ENCODE data around the gene MCC.

Gene MCC

GRCh38 chr5:113373426-113373825 is 114.8 kb downstream of the MCC start:
- TF ChIP-seq ZNF274 (IDR thresholded peaks at IDR 0.05; ENCODE audit: low read depth, low read length): no peak
- TF ChIP-seq YY1 (IDR thresholded peaks at IDR 0.05; ENCODE audit: insufficient read depth, insufficient read length): no peak
- no peak for TF ChIP-seq SUZ12 (IDR thresholded peaks at IDR 0.05; ENCODE audit: extremely low read depth, insufficient read depth, insufficient read length)
- Histone ChIP-seq H3K4me1 (ENCODE audit: insufficient read depth, insufficient read length) (no peaks in the 10 kb centered on the region), H3K9me3 (ENCODE audit: insufficient read depth, low read length) (no peaks in the 10 kb centered on the region), H3K27me3 (ENCODE audit: insufficient read depth, insufficient read length) (no peaks in the 10 kb centered on the region), H3K36me3 (ENCODE audit: insufficient read depth, insufficient read length, low read length) (no peaks in the 10 kb centered on the region), H3K4me3 (ENCODE audit: insufficient read length, low read depth) (no peak overlapping the region), H3K9ac (ENCODE audit: insufficient read length, low read depth) (no peak overlapping the region)
- no peak for DNase-seq (ENCODE audit: low read depth, low spot score)

DNA sequence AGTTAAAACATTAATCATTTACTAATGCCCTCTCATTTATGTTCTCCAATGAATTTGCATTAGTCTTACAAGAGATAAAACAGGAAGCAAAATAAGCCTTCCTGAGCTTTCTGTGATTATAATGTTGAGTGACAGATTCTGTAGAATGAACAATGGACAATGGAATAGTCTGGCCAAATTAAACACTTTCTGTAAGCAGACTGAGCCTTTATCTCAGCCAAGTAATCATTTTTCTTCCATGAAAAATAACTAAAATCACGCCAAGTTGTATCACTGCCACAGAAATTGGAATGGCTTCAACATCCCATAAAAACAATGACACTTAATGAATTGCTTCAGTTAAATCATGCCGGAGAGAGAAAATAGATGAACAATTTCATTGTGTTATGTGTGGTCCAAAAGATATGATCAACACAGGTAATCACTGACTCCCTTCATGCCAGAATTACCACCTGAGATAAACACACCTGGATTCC is 116.5 kb downstream of the MCC start:
- no peak for DNase-seq (ENCODE audit: low read depth, low spot score)

DNA sequence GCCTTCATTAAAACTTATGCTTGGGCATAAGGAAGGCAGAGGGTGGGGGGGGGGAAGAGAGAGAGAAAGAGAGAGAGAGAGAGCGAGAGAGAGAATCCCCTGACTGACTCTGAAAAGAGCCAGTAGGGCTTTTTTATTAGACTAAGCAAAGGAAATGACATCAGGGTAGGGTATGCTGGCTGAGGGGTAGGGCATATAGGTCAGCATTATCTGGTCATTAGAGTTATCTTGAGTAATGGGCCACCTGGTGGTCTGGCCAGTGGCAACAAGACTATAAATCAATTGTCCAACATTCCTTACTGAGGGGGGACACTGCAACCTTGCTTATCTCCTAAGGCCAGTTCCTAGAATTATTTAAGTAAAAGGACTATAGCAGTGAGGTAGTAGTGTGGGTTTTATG is 120.7 kb downstream of the MCC start:
- Histone ChIP-seq H3K27me3 (ENCODE audit: insufficient read depth, insufficient read length) (no peaks in the 10 kb centered on the region), H3K9me3 (ENCODE audit: insufficient read depth, low read length) (peaks cover 17% of the 10 kb centered on the region; the same call in 1 of the 2 replicates), H3K4me3 (ENCODE audit: insufficient read length, low read depth) (no peak overlapping the region), H3K9ac (ENCODE audit: insufficient read length, low read depth) (no peak overlapping the region), H3K4me1 (ENCODE audit: insufficient read depth, insufficient read length) (no peaks in the 10 kb centered on the region), H3K36me3 (ENCODE audit: insufficient read depth, insufficient read length, low read length) (no peaks in the 10 kb centered on the region)
- no peak for DNase-seq (ENCODE audit: low read depth, low spot score)
- no peak for TF ChIP-seq YY1 (IDR thresholded peaks at IDR 0.05; ENCODE audit: insufficient read depth, insufficient read length)
- no peak for TF ChIP-seq SUZ12 (IDR thresholded peaks at IDR 0.05; ENCODE audit: extremely low read depth, insufficient read depth, insufficient read length)
- no peak for TF ChIP-seq ZNF274 (IDR thresholded peaks at IDR 0.05; ENCODE audit: low read depth, low read length)

More for the DNA sequence above, 116.5 kb downstream of the MCC start:
- Histone ChIP-seq H3K4me3 (ENCODE audit: insufficient read length, low read depth) (no peak overlapping the region), H3K27me3 (ENCODE audit: insufficient read depth, insufficient read length) (no peaks in the 10 kb centered on the region), H3K9me3 (ENCODE audit: insufficient read depth, low read length) (no peaks in the 10 kb centered on the region), H3K9ac (ENCODE audit: insufficient read length, low read depth) (no peak overlapping the region), H3K36me3 (ENCODE audit: insufficient read depth, insufficient read length, low read length) (no peaks in the 10 kb centered on the region), H3K4me1 (ENCODE audit: insufficient read depth, insufficient read length) (no peaks in the 10 kb centered on the region)
- TF ChIP-seq SUZ12 (IDR thresholded peaks at IDR 0.05; ENCODE audit: extremely low read depth, insufficient read depth, insufficient read length) (no peak), YY1 (IDR thresholded peaks at IDR 0.05; ENCODE audit: insufficient read depth, insufficient read length) (no peak), ZNF274 (IDR thresholded peaks at IDR 0.05; ENCODE audit: low read depth, low read length) (no peak)

GRCh38 chr5:113364466-113364865 is 123.8 kb downstream of the MCC start:
- no peak for TF ChIP-seq SUZ12 (IDR thresholded peaks at IDR 0.05; ENCODE audit: extremely low read depth, insufficient read depth, insufficient read length)
- no peak for TF ChIP-seq YY1 (IDR thresholded peaks at IDR 0.05; ENCODE audit: insufficient read depth, insufficient read length)
- TF ChIP-seq ZNF274 (IDR thresholded peaks at IDR 0.05; ENCODE audit: low read depth, low read length): no peak
- H3K4me1 ChIP-seq (ENCODE audit: insufficient read depth, insufficient read length): no peaks in the 10 kb centered on the region

DNA sequence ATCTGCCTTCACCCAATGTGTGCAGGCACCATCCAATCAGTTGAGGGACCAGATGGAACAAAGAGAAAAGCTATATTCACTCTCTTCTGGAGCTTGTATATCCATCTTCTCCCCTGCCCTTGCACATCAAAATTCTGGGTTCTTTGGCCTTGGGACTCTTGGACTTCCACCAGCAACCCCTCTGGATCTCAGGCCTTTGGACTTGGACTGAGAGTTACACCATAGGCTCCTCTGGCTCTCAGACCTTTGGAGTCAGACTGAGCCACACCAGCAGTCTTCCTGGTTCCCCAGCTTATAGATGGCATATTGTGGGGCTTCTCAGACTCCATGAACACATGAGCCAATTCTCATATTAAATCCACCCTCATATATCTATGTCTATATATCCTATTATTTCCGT is 126.6 kb downstream of the MCC start:
- DNase-seq (ENCODE audit: low read depth, low spot score): no peak
- H3K27me3 ChIP-seq (ENCODE audit: insufficient read depth, insufficient read length): no peaks in the 10 kb centered on the region
- H3K36me3 ChIP-seq (ENCODE audit: insufficient read depth, insufficient read length, low read length): no peaks in the 10 kb centered on the region
- H3K9me3 ChIP-seq (ENCODE audit: insufficient read depth, low read length): peaks cover 17% of the 10 kb centered on the region; the same call in 1 of the 2 replicates
- no peak overlapping the region for H3K4me3 ChIP-seq (ENCODE audit: insufficient read length, low read depth)
- no peak for TF ChIP-seq SUZ12 (IDR thresholded peaks at IDR 0.05; ENCODE audit: extremely low read depth, insufficient read depth, insufficient read length)
- no peak overlapping the region for H3K9ac ChIP-seq (ENCODE audit: insufficient read length, low read depth)
- no peaks in the 10 kb centered on the region for H3K4me1 ChIP-seq (ENCODE audit: insufficient read depth, insufficient read length)

More at GRCh38 chr5:113364466-113364865, 123.8 kb downstream of the MCC start:
- H3K36me3 ChIP-seq (ENCODE audit: insufficient read depth, insufficient read length, low read length): no peaks in the 10 kb centered on the region
- no peak for DNase-seq (ENCODE audit: low read depth, low spot score)
- H3K27me3 ChIP-seq (ENCODE audit: insufficient read depth, insufficient read length): no peaks in the 10 kb centered on the region
- H3K9me3 ChIP-seq (ENCODE audit: insufficient read depth, low read length): peaks cover 17% of the 10 kb centered on the region; the same call in 1 of the 2 replicates
- no peak overlapping the region for H3K9ac ChIP-seq (ENCODE audit: insufficient read length, low read depth)
- H3K4me3 ChIP-seq (ENCODE audit: insufficient read length, low read depth): no peak overlapping the region

DNA sequence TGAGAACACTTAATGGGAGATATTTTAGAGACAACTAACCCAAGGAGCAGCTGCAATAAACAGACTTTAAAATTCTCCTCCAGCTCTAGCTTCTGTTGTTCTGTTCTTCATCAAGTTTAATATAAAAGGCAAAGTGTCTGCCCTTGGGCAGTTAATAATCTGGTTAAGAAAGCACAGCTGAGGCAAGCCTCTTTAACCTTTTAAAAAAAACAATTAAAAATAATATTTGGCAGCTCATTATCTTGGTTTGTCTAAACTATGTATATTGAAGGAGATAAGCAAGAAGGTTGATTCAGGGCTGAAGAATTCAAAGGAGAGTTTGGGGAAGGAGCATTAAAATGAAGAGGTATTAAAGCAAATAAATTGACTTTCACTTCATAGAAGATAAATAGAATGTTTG is 128.8 kb downstream of the MCC start:
- Histone ChIP-seq H3K9me3 (ENCODE audit: insufficient read depth, low read length) (peaks cover 9% of the 10 kb centered on the region; the same call in 1 of the 2 replicates), H3K27me3 (ENCODE audit: insufficient read depth, insufficient read length) (no peaks in the 10 kb centered on the region), H3K4me1 (ENCODE audit: insufficient read depth, insufficient read length) (no peaks in the 10 kb centered on the region), H3K9ac (ENCODE audit: insufficient read length, low read depth) (no peak overlapping the region), H3K4me3 (ENCODE audit: insufficient read length, low read depth) (no peak overlapping the region), H3K36me3 (ENCODE audit: insufficient read depth, insufficient read length, low read length) (no peaks in the 10 kb centered on the region)
- DNase-seq (ENCODE audit: low read depth, low spot score): no peak
- TF ChIP-seq SUZ12 (IDR thresholded peaks at IDR 0.05; ENCODE audit: extremely low read depth, insufficient read depth, insufficient read length): no peak
- no peak for TF ChIP-seq YY1 (IDR thresholded peaks at IDR 0.05; ENCODE audit: insufficient read depth, insufficient read length)
- TF ChIP-seq ZNF274 (IDR thresholded peaks at IDR 0.05; ENCODE audit: low read depth, low read length): no peak

DNA sequence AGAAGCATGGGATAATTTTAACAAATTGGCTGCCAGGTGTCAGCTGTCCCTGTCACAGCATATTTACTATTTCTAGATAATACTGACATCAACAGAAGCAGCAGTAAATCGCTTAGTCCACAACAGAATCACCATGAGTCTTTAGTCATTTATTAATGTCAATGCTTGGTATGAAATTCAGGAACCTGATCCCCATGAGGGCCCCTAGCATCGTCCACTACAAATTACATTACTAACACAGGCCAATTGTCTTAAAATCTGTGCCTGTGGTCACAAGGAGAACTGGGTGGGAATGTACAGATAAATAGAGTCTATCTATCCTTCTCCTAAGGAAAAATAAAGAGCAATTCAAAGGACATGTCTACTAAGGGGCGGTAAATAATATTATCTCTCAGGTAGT is 129.6 kb downstream of the MCC start:
- DNase-seq (ENCODE audit: low read depth, low spot score): no peak
- no peak overlapping the region for H3K9ac ChIP-seq (ENCODE audit: insufficient read length, low read depth)
- H3K27me3 ChIP-seq (ENCODE audit: insufficient read depth, insufficient read length): no peaks in the 10 kb centered on the region
- peaks cover 5% of the 10 kb centered on the region; the same call in 1 of the 2 replicates for H3K9me3 ChIP-seq (ENCODE audit: insufficient read depth, low read length)
- TF ChIP-seq YY1 (IDR thresholded peaks at IDR 0.05; ENCODE audit: insufficient read depth, insufficient read length): no peak
- no peak for TF ChIP-seq ZNF274 (IDR thresholded peaks at IDR 0.05; ENCODE audit: low read depth, low read length)
- TF ChIP-seq SUZ12 (IDR thresholded peaks at IDR 0.05; ENCODE audit: extremely low read depth, insufficient read depth, insufficient read length): no peak
- H3K4me3 ChIP-seq (ENCODE audit: insufficient read length, low read depth): no peak overlapping the region
- no peaks in the 10 kb centered on the region for H3K36me3 ChIP-seq (ENCODE audit: insufficient read depth, insufficient read length, low read length)
- no peaks in the 10 kb centered on the region for H3K4me1 ChIP-seq (ENCODE audit: insufficient read depth, insufficient read length)
